NCI-H2107 treated with DMSO at 0.1 percent for 48 hours (cell line): ENCODE results near the gene ACOT8.
"Not testable (repeated sequence)": the region's sequence is repeated elsewhere in the genome, so short reads cannot be mapped to it uniquely, and the experiment has no call there.

Source experiments
- DNase-seq: peaks from one replicate; lab custom pipeline; 2025; ENCODE audit not compliant: unreplicated experiment; lab: John Stamatoyannopoulos, UW

ACOT8 gene

DNA sequence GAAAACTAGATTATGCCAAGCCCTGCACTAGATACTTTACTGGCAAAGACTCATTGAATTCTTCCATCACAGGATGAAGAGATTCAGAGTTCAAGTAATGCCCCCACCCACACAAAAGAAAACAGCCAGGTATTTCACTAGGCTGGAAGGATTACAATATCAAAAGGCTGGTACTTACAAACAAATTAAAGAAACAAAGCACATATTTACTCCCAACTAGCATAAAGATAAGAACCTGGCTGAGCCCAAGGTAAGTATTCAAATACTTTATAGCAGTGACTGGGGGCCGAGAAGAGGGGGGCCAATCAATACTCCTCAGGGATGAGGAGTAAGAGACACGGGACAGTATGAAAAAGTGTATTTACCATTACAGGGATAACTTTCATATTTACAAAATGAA is 3.7 kb downstream of the ACOT8 start:
- no peak for DNase-seq

DNA sequence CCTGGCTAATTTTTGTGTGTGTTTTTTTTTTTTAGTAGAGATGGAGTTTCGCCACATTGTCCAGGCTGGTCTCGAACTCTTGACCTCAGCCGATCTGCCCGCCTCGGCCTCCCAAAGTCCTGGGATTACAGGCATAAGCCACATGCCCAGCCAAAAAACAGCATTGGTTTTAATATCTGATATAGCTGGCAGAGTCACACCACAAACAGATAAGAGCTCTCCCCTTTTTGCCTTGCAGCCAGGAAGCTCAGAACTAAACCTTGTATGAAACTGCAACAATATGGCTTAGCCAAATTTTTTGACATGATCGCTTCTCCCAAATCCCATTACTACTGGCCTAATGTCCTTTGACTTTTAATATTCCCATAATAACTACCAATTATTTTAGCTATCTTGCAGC is 4.9 kb downstream of the ACOT8 start:
- DNase-seq, result no peak

DNA sequence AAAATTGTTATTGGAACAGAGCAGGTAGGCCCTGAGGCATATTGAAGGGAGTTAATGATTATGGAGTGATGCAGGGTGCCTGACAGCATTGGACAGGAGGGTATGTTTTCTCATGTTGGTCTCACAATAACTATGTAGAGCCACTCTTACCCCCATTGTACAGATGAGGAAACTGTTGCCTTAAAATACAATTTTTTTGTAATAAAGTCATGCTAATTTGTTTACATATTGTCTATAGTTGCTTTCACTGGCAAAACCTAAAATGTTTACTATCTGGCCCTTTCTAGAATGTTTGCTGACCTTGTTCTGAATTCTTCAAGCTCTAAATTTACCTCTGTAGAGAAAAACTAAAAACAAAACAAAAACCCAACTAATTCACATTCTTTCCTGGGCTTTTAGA is 5.7 kb downstream of the ACOT8 start:
- no peak for DNase-seq

DNA sequence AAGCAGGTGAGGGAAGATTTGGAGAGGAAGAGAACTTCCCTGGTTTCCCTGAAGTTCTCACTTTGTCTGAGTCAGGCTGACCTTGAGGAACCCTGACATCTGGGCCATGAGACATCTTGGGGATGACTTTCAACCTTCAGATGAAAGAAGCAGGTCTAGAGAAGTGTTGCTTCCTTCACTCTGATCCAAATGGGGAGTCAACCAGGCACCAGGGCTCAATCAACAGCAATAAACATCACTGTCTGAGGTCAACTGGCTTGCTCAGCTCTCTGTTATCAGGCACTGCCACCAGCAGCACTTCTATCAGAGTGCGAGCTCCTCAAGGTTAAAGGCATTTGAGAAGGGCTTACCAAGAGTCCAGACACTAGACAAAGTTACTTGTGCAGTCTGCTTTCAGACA is 6.3 kb downstream of the ACOT8 start:
- no peak for DNase-seq

DNA sequence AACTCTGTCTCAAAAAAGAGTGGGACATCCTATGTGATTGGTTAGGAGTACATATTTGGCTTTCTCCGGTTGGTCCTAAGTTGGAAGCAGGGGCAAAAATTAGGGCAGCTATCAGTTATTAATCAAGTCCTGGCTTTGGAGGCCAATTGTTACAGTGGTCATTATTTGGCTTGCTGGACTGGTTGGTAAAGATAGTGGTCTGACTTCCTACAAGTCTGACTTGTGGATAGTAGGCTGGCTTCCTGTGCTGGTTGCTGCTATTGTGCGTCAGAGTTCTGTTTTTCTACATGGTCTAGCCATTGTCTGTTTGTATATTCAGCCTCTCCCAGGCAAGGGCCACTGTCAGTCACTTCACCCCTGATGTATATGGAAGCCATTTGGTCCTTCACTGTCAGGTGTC is 7.0 kb downstream of the ACOT8 start:
- DNase-seq, result no peak

DNA sequence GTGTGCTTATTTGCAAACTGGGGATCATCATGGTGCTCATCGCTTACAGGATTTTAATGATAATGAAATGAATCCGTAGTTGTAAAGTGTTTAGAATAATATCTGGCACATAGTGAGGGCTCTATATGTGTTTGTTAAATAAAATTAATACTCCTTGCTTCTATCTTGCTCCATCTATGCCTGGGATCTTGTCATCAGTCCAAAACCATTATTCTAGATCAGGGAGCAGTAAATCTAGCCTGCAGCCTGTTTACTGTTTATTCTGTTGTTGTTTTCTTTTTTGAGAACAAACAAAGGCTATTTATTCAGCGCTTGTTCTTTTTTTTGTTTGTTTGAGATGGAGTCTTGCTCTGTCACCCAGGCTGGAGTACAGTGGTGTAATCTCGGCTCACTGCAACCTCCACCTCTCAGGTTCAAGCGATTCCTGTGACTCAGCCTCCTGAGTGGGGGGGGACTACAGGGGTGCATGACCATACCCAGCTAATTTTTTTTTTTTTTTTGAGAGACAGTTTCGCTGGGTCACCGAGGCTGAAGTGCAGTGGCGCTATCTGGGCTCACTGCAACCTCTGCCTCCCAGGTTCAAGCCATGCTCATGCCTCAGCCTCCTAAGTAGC is 8.1 kb downstream of the ACOT8 start:
- DNase-seq, result no peak

DNA sequence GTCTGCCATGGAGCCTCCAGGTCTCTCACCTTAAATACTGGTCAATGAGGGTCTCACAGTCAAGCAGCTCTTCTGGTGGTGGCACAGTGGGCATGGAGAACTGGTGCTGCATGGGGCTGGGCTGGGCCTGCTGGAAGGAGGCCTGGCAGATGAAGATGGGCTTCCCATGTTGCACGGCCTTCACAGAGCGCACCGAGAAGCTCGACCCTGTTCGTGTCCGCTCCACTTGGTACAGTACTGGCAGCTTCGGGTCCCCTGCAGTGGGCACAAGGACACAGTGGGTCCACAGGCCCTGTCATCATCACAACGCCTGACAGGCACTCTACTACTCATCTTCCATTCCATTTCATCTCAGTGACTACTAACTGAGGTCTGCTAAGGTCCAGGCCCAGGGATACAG is 8.8 kb downstream of the ACOT8 start:
- no peak for DNase-seq

DNA sequence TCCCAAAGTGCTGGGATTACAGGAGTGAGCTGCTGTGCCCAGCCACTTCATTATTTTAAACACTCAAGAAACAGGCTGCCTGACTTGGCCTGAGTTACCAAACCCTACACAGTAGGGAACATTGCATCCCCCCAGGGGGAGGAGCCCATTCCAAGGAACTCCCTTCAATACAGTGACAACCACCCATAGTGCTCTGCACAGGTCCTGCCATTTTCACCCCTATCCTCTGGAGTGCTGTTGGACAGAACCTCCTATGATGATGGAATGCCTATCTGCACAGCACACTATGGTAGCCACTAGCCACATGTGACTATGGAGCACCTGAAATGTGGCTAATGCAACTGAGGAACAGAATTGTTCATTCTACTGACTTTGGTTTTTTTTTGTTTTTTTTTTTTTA is 11.7 kb downstream of the ACOT8 start:
- DNase-seq, result no peak

DNA sequence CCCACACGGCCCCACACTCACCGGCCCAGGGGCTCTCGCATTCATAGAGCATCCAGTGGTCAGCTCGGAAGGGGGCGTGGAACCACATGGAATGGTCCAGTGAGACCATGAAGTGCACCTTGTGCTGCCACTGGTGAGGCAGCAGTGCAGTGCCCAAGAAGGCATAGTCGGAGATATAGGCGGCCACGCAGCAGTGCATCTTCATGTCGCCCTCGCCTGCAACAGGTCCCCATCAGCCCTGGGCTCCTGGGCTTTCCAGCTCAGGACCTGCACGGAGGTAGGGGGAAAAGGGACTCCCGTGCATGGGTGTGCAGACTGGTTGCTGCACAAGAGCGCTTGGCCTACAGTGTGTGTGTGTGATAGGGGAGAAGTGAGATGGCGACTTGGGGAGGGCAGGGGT is 13.7 kb downstream of the ACOT8 start:
- no peak for DNase-seq

DNA sequence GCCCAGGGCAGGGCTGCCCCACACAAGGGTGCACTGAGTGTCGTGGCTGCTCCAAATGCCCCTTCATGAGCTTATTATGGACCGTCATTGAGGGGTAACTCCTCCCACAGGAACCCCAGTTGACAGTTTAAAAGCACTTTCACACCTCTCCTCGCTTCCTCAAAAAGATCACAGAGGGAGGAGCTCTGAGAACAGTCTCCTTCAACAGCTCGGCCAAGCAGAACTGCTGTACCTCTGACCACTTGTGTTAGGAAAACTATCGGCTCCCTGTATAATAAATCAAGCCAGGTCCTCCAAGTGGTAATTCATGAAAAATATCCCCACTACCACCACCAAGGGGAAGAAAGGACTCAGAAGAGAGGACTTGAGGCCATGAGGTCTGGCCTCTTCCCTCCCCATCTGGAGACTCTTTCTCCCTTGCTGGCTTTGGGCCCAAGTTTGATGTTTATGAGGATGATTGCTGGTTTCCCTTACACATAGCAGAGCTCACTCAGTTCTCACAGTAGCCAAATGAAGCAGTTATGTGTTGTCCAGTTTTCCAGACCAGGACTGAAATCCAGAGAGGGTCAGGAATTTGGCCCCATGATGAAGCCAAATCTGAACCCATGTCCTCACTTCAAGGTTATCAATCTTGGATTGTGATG is 14.9 kb downstream of the ACOT8 start:
- no peak for DNase-seq

DNA sequence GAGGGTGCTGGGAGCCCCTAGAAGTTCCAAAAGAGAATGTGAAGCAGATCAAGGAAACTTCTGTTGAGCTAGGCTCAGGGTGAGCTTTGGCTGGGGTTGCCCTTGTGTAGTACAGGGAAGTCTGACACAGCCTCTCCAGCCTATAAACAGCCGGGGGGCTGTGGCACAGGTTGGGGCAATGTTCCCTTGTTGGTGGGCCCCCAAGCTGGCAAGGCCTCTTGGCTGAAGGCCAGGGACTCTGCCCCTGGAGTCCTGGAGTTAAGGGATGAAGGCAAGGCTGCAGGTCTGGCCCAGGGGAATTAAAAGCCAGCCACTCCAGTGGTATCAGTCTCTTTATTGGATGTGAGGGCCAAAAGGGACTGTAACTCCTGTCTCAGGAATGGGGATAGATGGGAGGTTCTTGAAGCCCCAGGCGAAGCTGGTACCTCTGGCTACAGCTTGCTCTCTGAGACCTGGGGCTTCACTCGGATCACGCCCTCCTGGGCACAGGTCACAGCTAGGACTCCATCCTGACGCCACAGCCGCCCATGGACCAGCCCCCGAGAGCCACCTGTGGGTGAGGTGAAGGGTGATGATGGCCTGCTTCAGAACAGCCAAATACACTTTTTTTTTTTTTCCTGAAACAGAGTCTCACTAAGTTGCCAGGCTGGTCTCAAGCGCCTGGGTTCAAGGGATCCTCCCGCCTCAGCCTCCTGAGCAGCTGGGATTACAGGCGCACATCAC is 15.6 kb downstream of the ACOT8 start:
- DNase-seq, result no peak

DNA sequence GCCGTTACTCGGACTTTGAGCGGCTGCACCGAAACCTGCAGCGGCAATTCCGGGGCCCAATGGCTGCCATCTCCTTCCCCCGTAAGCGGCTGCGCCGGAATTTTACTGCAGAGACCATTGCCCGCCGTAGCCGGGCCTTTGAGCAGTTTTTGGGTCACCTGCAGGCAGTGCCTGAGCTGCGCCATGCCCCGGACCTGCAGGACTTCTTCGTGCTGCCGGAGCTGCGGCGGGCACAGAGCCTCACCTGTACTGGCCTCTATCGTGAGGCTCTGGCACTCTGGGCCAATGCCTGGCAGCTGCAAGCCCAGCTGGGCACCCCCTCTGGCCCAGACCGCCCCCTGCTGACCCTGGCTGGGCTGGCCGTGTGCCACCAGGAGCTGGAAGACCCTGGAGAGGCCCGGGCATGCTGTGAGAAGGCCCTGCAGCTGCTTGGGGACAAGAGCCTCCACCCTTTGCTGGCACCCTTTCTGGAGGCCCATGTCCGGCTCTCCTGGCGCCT is 16.4 kb downstream of the ACOT8 start:
- no peak for DNase-seq

DNA sequence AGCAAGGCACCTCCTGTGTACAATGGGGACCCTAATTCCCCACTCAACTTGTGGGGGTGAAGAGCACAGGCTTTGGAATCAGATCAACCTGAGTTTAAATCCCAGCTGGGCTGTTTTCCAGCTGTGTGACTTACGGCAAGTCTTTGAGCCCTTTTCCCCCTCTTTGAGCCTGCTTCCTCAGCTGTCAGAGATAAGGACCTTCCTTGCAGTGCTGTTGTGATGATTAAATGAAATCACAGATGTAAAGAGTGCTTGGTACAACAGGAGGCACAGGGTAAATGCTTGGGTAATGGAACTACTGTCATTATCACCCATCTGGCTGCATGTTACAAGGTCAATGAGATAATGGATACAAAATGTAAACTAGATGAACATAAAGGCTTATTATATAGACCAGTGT is 20.4 kb downstream of the ACOT8 start:
- DNase-seq, result no peak

DNA sequence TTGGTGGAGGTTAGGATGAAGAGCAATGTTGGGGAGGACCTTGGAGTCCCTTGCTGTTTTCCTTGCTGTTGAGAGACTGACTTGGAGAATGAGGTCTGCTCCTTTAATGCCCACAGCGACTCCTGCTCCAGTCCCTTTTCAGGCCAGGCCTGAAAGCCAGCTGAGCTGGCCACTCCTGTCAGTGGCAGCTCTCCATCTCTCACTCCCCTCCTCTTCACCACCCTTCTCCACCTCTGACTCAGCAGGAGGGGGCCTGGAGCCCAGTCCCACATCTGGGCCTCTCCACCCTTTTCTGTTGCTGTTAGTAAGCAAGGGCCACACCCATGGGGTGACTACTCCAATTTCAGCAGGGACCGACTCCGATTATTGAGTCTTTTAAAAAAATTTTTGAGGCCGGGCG is 21.4 kb downstream of the ACOT8 start:
- DNase-seq, result no peak

DNA sequence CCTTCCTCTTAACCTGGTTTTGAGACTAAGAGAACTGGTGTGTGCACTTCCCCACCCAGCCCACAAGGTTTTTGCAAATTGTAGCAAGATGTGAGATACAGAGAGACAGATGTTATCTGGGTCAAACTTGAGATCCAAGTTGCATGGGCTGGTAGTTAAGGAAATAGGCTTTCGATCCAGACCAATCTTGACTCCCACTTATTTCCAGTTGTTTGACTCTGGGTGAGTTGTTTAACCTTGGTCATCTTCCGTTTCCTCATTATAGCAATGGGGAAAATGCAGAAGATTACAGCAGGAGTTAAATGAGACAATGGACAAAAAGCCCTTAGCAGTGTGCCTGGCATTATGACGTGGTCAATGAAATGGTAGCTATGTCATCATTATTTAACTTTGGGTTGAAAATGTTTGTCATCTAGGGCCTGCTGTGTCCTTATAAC is 21.8 kb downstream of the ACOT8 start:
- no peak for DNase-seq

DNA sequence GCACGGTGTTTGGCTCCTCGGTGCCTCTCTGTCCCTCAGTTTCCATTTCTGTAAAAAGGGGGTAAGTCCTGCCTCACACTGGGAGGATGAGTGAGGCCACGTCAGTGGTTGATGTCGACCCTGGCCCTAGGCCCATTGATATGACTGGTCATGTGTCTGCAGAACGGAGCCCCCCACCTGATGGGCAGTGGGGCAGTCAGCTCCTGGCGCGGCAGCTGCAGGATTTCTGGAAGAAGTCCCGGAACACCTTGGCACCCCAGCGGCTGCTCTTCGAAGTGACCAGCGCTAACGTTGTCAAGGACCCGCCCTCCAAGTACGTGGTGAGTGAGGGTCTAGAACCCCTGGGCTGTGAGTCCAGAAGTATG is 22.4 kb downstream of the ACOT8 start:
- DNase-seq, result no peak

DNA sequence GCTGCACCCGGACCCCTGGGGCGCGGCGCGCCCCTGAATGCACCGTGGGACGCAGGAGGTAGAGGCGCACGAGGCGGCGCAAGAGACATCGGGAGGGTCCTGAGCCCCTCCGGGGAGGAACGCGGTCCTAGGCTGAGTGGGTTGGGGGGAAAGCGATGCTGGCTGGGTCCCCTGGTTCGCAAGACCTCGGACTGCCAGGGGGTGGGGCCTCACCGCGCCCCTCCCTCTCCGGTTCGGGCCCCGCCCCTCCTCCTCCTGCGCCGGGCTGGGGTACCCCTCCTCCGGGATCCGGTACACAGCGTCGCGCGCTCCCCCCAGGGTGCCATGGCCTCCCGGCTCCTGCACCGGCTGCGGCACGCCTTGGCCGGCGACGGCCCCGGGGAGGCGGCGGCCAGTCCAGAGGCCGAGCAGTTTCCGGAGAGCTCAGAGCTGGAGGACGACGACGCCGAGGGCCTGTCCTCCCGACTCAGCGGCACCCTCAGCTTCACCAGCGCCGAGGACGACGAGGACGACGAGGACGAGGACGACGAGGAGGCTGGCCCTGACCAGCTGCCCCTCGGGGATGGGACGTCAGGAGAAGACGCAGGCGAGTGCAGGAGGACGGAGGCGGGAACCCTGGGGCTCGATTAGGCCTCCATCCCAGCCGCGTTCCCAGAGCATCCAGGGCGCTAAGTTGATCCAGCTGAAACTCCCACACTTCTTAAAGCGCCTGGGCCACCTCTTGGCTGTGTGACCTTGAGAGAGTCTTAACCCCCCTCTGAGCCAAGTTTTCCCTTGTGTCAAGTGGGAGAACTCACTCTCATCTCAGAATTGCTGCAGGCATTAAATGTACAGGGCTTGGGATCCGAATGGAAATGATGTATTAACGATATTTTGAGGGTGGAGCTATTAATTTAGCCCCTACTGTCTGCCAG is 23.1 kb downstream of the ACOT8 start:
- DNase-seq, result no peak

DNA sequence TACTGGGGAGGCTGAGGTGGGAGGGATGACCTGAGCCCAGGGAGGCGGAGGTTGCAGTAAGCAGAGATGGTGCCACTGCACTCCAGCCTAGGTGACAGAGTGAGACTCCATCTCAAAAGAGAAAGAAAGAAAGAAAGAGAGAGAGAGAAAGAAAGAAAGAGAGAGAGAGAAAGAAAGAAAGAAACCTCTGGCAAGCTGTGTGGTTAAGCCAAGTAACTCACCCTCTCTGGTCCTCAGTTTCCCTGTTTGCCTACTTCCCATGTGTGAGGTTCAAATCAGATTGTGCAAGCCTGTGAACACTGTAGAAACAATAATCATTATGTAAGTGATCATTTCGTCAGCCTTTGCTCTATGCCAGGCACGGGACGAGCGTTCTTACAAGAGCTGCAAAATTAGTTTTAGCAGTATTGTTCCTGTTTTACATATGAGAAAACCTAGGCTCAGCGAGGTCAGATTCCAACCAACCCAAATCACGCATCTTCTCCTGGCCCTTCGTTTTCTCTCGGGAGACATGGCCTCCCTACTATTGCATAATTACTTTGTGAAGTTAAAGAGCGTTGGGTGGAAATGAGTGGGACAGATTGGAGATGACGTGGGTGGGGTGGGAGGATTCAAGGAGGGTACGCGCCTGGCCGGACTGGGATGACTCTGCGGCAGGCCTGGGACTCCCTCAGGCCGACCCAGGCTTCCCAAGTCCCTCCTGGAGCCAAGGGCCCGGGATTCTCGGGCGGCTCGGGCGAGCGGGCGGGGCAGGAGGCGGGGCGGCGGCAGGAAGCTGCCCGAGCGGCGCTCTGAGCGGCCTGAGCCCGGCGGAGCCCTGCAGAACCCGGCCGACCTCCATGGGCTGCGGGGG is 23.9 kb downstream of the ACOT8 start, which contains the start of gene SNX21:
Gene SNX21 (plus strand): TSS at position 770 of the 853 bp plus-strand sequence. CDS start 121 bp downstream, outside the sequence.
- DNase-seq, result no peak

DNA sequence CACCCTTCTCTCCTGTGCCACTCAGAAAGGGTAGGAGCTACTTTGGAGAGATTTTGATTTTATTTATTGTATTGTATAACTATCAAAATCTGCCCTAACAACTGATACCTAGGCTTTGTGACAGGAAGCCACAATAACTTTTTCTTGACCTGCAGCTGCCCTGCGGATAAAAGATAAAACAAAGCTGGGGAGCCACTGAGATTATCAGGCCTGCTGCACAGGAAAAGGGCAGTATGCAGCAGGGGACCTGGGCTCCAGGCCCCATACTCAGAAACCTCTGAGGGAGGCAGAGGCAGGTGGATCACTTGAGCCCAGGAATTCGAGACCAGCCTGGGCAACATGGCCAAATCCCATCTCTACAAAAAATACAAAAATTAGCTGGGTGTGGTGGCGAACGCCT is 24.6 kb downstream of the ACOT8 start:
- no peak for DNase-seq

DNA sequence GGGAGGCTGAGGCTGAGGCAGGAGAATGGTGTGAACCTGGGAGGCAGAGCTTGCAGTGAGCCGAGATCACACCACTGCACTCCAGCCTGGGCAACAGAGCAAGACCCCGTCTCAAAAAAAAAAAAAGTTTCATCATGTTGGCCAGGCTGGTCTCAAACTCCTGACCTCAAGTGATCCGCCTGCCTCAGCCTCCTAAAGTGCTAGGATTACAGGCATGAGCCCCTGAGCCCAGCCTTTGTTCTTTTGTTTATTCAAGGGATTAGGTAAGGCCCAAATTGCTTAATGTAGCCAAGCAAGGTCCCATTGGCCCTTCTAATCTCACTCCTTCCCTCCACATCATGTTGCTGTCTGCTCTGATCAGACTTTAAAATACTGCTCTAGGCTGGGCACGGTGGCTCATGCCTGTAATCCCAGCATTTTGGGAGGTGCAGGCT is 27.5 kb downstream of the ACOT8 start:
- DNase-seq, result not testable (repeated sequence)
